Measurements from ENCODE around the gene TLCD3B. TPM values are rescaled to one million over a fixed set of nuclear protein-coding genes. Genes with fewer than 3 reads are reported as not detected.

The TLCD3B gene
- total RNA-seq, 2 experiments from 2014 or later = 4.3 to 17.6 TPM

GRCh38 chr16:30027588-30028437, 3.3 kb downstream of the TLCD3B start:
- ChIA-PET POLR2A (no interaction called here), CTCF (ENCODE audit: unreplicated experiment) (no interaction called here)
- no peak for TF ChIP-seq EZH2phosphoT487 (IDR thresholded peaks at IDR 0.05; ENCODE audit: borderline replicate concordance, low read depth, low read length)
- TF ChIP-seq CTCF (conservative IDR thresholded peaks at IDR 0.05; ENCODE audit: low read length) = no peak
- Histone ChIP-seq H3K4me2 (ENCODE audit: low read length) (no peak overlapping the region), H3K9me2 (ENCODE audit: insufficient read depth, low read length) (no peaks in the 10 kb centered on the region), H3K4me1 (ENCODE audit: insufficient read depth, low read length, poor library complexity, severe bottlenecking) (no peaks in the 10 kb centered on the region), H2AFZ (ENCODE audit: low read length) (no peak overlapping the region), H3K9me3 (ENCODE audit: low read length) (no peaks in the 10 kb centered on the region), H4K20me1 (ENCODE audit: insufficient read depth, low read length) (no peaks in the 10 kb centered on the region), H3K4me3 (ENCODE audit: low read depth, low read length, poor library complexity, severe bottlenecking) (no peak overlapping the region), H3K79me2 (ENCODE audit: insufficient read depth, low read depth, low read length) (no peaks in the 10 kb centered on the region), H3K36me3 (ENCODE audit: insufficient read depth, low read length) (no peaks in the 10 kb centered on the region), H3K27ac (ENCODE audit: low read depth, low read length, poor library complexity, severe bottlenecking) (no peak overlapping the region)
- no peak for DNase-seq (ENCODE audit: low spot score)
- intact Hi-C loops (cut with micrococcal nuclease; ENCODE audit: unreplicated experiment) = no loop called here
- BruUV-seq (replicated peaks) = no TSS peak

- intact Hi-C loops (cut with micrococcal nuclease; ENCODE audit: unreplicated experiment) = no loop called here
- TF ChIP-seq EZH2phosphoT487 (IDR thresholded peaks at IDR 0.05; ENCODE audit: borderline replicate concordance, low read depth, low read length) (no peak), CTCF (conservative IDR thresholded peaks at IDR 0.05; ENCODE audit: low read length) (no peak)
- CTCF ChIA-PET (ENCODE audit: unreplicated experiment) = no interaction called here
Observed at GRCh38 chr16:30026449-30026848, 4.6 kb downstream of the TLCD3B start.

DNA sequence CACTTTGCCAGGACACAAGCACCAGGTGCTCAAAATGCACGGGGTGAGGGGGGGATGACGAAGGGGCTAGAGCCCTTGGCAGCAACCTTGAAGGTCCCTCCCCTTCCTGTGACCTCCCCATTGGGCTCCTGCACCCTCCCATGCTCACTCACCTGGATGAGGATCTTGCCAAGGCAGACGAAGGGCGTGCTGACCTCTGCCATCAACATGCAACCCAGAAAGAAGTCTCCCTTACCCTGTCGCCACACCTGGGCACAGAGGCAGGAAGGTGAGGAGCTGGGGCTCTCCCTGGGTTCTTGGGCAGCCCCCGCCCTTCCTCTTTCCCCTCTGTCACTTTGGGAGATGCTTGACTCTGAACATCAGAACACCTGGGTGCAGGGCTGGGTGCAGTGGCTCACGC, 5.5 kb downstream of the TLCD3B start:
- Histone ChIP-seq H3K79me2 (ENCODE audit: insufficient read depth, low read depth, low read length) (no peaks in the 10 kb centered on the region), H3K9me2 (ENCODE audit: insufficient read depth, low read length) (no peaks in the 10 kb centered on the region), H3K9me3 (ENCODE audit: low read length) (no peaks in the 10 kb centered on the region), H3K27ac (ENCODE audit: low read depth, low read length, poor library complexity, severe bottlenecking) (no peak overlapping the region), H3K4me3 (ENCODE audit: low read depth, low read length, poor library complexity, severe bottlenecking) (no peak overlapping the region), H3K4me1 (ENCODE audit: insufficient read depth, low read length, poor library complexity, severe bottlenecking) (no peaks in the 10 kb centered on the region), H3K36me3 (ENCODE audit: insufficient read depth, low read length) (no peaks in the 10 kb centered on the region), H4K20me1 (ENCODE audit: insufficient read depth, low read length) (no peaks in the 10 kb centered on the region), H3K4me2 (ENCODE audit: low read length) (no peak overlapping the region), H2AFZ (ENCODE audit: low read length) (no peak overlapping the region)
- TF ChIP-seq EZH2phosphoT487 (IDR thresholded peaks at IDR 0.05; ENCODE audit: borderline replicate concordance, low read depth, low read length) = no peak
- TF ChIP-seq CTCF (conservative IDR thresholded peaks at IDR 0.05; ENCODE audit: low read length) = no peak
- ChIA-PET POLR2A (interaction anchor here (0.6 to 0.7 kb wide), 2 partner anchors 13 to 344 kb away, joined by 3 to 4 read pairs; no protein-coding TSS in a partner anchor), CTCF (ENCODE audit: unreplicated experiment) (no interaction called here)
- no TSS peak for BruUV-seq (replicated peaks)
- DNase-seq (ENCODE audit: low spot score) = no peak
- intact Hi-C loops (cut with micrococcal nuclease; ENCODE audit: unreplicated experiment) = no loop called here

More at GRCh38 chr16:30026449-30026848, 4.6 kb downstream of the TLCD3B start:
- Histone ChIP-seq H3K36me3 (ENCODE audit: insufficient read depth, low read length) (no peaks in the 10 kb centered on the region), H3K27ac (ENCODE audit: low read depth, low read length, poor library complexity, severe bottlenecking) (no peak overlapping the region), H4K20me1 (ENCODE audit: insufficient read depth, low read length) (no peaks in the 10 kb centered on the region), H3K4me2 (ENCODE audit: low read length) (no peak overlapping the region), H3K9me2 (ENCODE audit: insufficient read depth, low read length) (no peaks in the 10 kb centered on the region), H3K4me1 (ENCODE audit: insufficient read depth, low read length, poor library complexity, severe bottlenecking) (no peaks in the 10 kb centered on the region), H3K4me3 (ENCODE audit: low read depth, low read length, poor library complexity, severe bottlenecking) (no peak overlapping the region), H3K9me3 (ENCODE audit: low read length) (no peaks in the 10 kb centered on the region), H2AFZ (ENCODE audit: low read length) (no peak overlapping the region), H3K79me2 (ENCODE audit: insufficient read depth, low read depth, low read length) (no peaks in the 10 kb centered on the region)
- DNase-seq (ENCODE audit: low spot score) = no peak
- BruUV-seq (replicated peaks) = no TSS peak
- POLR2A ChIA-PET = no interaction called here
